ENCODE data around the gene SLC35E3. TPM values are rescaled to one million over a fixed set of nuclear protein-coding genes. Genes with fewer than 3 reads are reported as not detected.
A peak's percentile ranks its signal among the peaks of the same experiment; 100 is the strongest.
"Not testable (repeated sequence)": the region's sequence is repeated elsewhere in the genome, so short reads cannot be mapped to it uniquely, and the experiment has no call there.

SLC35E3 gene
- total RNA-seq, 1 experiment from 2014 or later: 10.8 TPM

- Mint-ChIP-seq H3K9me3 (ENCODE audit: low read depth, unreplicated experiment) (no peaks in the 10 kb centered on the region), H3K4me3 (ENCODE audit: low read depth, unreplicated experiment) (peak within 1 kb of the TSS; percentile 97), H3K36me3 (ENCODE audit: insufficient read depth, unreplicated experiment) (peaks cover 41% of the 10 kb centered on the region), H3K27me3 (ENCODE audit: unreplicated experiment) (no peaks in the 10 kb centered on the region), H3K27ac (ENCODE audit: unreplicated experiment) (peak within 1 kb of the TSS; percentile 90), H3K4me1 (ENCODE audit: low read depth, unreplicated experiment) (no peaks in the 10 kb centered on the region)
- intact Hi-C loops (cut with micrococcal nuclease; ENCODE audit: unreplicated experiment): loop anchor here (5.0 kb wide), 1 partner anchor 60 kb away; the partner anchor contains the start of gene SLC35E3
- TF ChIP-seq, protein P1, sequence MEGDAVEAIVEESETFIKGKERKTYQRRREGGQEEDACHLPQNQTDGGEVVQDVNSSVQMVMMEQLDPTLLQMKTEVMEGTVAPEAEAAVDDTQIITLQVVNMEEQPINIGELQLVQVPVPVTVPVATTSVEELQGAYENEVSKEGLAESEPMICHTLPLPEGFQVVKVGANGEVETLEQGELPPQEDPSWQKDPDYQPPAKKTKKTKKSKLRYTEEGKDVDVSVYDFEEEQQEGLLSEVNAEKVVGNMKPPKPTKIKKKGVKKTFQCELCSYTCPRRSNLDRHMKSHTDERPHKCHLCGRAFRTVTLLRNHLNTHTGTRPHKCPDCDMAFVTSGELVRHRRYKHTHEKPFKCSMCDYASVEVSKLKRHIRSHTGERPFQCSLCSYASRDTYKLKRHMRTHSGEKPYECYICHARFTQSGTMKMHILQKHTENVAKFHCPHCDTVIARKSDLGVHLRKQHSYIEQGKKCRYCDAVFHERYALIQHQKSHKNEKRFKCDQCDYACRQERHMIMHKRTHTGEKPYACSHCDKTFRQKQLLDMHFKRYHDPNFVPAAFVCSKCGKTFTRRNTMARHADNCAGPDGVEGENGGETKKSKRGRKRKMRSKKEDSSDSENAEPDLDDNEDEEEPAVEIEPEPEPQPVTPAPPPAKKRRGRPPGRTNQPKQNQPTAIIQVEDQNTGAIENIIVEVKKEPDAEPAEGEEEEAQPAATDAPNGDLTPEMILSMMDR (IDR thresholded peaks at IDR 0.05; ENCODE audit: unreplicated experiment): peak; percentile 78
- DNase-seq: peak; percentile 98
- no TSS peak for BruUV-seq (replicated peaks)
- CTCF ChIA-PET: interaction anchor here (0.9 to 2.1 kb wide), 5 partner anchors 12 to 62 kb away, joined by 3 to 10 read pairs (median 6); partner anchors contain the start of gene SLC35E3
Observed at GRCh38 chr12:68807576-68808387, 61.8 kb downstream of the SLC35E3 start, which contains the start of gene MDM2. TSS of gene MDM2 (plus strand) at chr12:68808177. CDS start at chr12:68808478, 301 bp downstream.

GRCh38 chr12:68808388-68809189, 62.6 kb downstream of the SLC35E3 start:
- TF ChIP-seq, protein P1 (IDR thresholded peaks at IDR 0.05; ENCODE audit: unreplicated experiment): peak; percentile 23
- H3K36me3 Mint-ChIP-seq (ENCODE audit: insufficient read depth, unreplicated experiment): peaks cover 43% of the 10 kb centered on the region
- no peaks in the 10 kb centered on the region for H3K9me3 Mint-ChIP-seq (ENCODE audit: low read depth, unreplicated experiment)
- H3K4me3 Mint-ChIP-seq (ENCODE audit: low read depth, unreplicated experiment): peak overlapping the region; percentile 97
- DNase-seq: peak; percentile 65
- H3K27ac Mint-ChIP-seq (ENCODE audit: unreplicated experiment): peak overlapping the region; percentile 90
- no TSS peak for BruUV-seq (replicated peaks)
- intact Hi-C loops (cut with micrococcal nuclease; ENCODE audit: unreplicated experiment): loop anchor here (5.0 kb wide), 1 partner anchor 61 kb away; the partner anchor contains the start of gene SLC35E3
- H3K4me1 Mint-ChIP-seq (ENCODE audit: low read depth, unreplicated experiment): no peaks in the 10 kb centered on the region
- H3K27me3 Mint-ChIP-seq (ENCODE audit: unreplicated experiment): no peaks in the 10 kb centered on the region
- CTCF ChIA-PET: interaction anchor here (0.7 to 2.1 kb wide), 5 partner anchors 16 to 933 kb away, joined by 3 to 10 read pairs (median 6); partner anchors contain the start of gene SLC35E3

DNA sequence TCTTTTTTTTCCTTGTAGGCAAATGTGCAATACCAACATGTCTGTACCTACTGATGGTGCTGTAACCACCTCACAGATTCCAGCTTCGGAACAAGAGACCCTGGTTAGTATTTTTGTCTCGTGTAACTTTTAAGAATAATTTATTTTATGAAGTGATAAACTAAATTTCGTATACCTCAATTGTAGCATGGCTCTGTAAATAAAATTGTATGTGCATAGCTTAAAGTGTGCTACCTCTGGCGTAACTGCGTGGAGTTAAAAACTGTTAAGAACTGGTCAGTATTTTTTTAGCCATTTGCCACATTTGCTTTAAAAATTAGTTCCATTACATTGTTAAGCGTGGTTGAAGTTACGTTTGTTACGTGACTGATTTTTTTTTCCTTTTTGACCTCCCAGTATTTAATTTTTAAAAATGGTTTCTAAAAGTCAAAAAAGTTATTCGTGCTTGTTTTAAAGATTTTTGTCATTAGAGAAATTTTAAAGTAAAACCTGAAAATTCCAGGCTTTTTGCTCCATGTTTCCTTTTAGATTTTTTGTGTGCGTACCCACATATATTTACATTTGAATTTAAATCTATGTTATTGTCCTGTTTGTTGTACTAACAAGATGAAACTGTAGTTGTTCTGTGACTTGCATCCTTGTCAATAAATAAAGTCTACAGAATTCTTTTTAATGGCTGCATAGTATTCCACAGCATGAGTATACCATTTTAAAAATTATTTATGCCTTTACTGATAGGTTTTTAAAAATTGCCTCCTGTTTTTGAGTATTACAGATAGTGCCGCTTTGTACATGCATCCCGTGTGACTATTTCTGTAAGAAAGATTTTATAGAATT, 63.4 kb downstream of the SLC35E3 start:
- Mint-ChIP-seq H3K4me1 (ENCODE audit: low read depth, unreplicated experiment) (no peaks in the 10 kb centered on the region), H3K9me3 (ENCODE audit: low read depth, unreplicated experiment) (no peaks in the 10 kb centered on the region), H3K36me3 (ENCODE audit: insufficient read depth, unreplicated experiment) (peaks cover 47% of the 10 kb centered on the region), H3K27me3 (ENCODE audit: unreplicated experiment) (no peaks in the 10 kb centered on the region), H3K27ac (ENCODE audit: unreplicated experiment) (peak overlapping the region; percentile 90), H3K4me3 (ENCODE audit: low read depth, unreplicated experiment) (peak overlapping the region; percentile 97)
- CTCF ChIA-PET: interaction anchor here (0.7 to 2.1 kb wide), 4 partner anchors 21 to 932 kb away, joined by 3 to 10 read pairs (median 6); partner anchors contain the start of gene SLC35E3
- intact Hi-C loops (cut with micrococcal nuclease; ENCODE audit: unreplicated experiment): loop anchor here (5.0 kb wide), 1 partner anchor 62 kb away; the partner anchor contains the start of gene SLC35E3
- TF ChIP-seq, protein P1 (IDR thresholded peaks at IDR 0.05; ENCODE audit: unreplicated experiment): no peak
- TSS peak; percentile 49 for BruUV-seq (replicated peaks)
- no peak for DNase-seq

- CTCF ChIA-PET; H3K27me3 Mint-ChIP-seq (ENCODE audit: unreplicated experiment); BruUV-seq (replicated peaks); intact Hi-C loops (cut with micrococcal nuclease; ENCODE audit: unreplicated experiment); H3K4me3 Mint-ChIP-seq (ENCODE audit: low read depth, unreplicated experiment); H3K4me1 Mint-ChIP-seq (ENCODE audit: low read depth, unreplicated experiment); DNase-seq; H3K9me3 Mint-ChIP-seq (ENCODE audit: low read depth, unreplicated experiment); H3K27ac Mint-ChIP-seq (ENCODE audit: unreplicated experiment): not testable (repeated sequence)
- H3K36me3 Mint-ChIP-seq (ENCODE audit: insufficient read depth, unreplicated experiment): peaks cover 50% of the 10 kb centered on the region
Observed at GRCh38 chr12:68810027-68810389, 64.0 kb downstream of the SLC35E3 start.

- H3K4me3 Mint-ChIP-seq (ENCODE audit: low read depth, unreplicated experiment); BruUV-seq (replicated peaks); H3K27ac Mint-ChIP-seq (ENCODE audit: unreplicated experiment); H3K27me3 Mint-ChIP-seq (ENCODE audit: unreplicated experiment); H3K4me1 Mint-ChIP-seq (ENCODE audit: low read depth, unreplicated experiment); CTCF ChIA-PET; intact Hi-C loops (cut with micrococcal nuclease; ENCODE audit: unreplicated experiment); H3K9me3 Mint-ChIP-seq (ENCODE audit: low read depth, unreplicated experiment); DNase-seq: not testable (repeated sequence)
- H3K36me3 Mint-ChIP-seq (ENCODE audit: insufficient read depth, unreplicated experiment): peaks cover 54% of the 10 kb centered on the region
Observed at GRCh38 chr12:68811573-68811972, 65.6 kb downstream of the SLC35E3 start.
